Measurements from ENCODE around the gene KHDRBS1. TPM values are rescaled to one million over a fixed set of nuclear protein-coding genes. Genes with fewer than 3 reads are reported as not detected.

The KHDRBS1 gene
- total RNA-seq: 10 to 100 TPM; 60.8 to 94.3 (median 84.7) TPM

- TF ChIP-seq POLR2A (IDR thresholded peaks at IDR 0.05) (peak in 1 of 2 donors; percentile 32), CTCF (IDR thresholded peaks at IDR 0.05) (no peak)
- peak; percentile 98 to 100 for DNase-seq (ENCODE audit: low spot score in 2 of 2)
- H3K4me3 ChIP-seq (ENCODE audit: low read depth, poor library complexity, severe bottlenecking): peak within 1 kb of the TSS; percentile 96
- intact Hi-C loops (cut with DNase I; ENCODE audit: low total_unique reads): no loop called here
- WGBS, 2 donors: 1% methylated on average over 33 to 52 of the region's 101 CpGs
Measured at GRCh38 chr1:32013386-32014198, at the start of gene KHDRBS1. KHDRBS1 (plus strand) TSS chr1:32013868; CDS start chr1:32013996, 128 bp downstream.

GRCh38 chr1:31970873-31971272 is 42.8 kb upstream of the KHDRBS1 start:
- intact Hi-C loops (cut with DNase I; ENCODE audit: low total_unique reads): no loop called here
- no peak for DNase-seq (ENCODE audit: low spot score in 2 of 2)
- TF ChIP-seq CTCF (IDR thresholded peaks at IDR 0.05): no peak
- no peak for TF ChIP-seq POLR2A (IDR thresholded peaks at IDR 0.05)
- 86 to 89% methylated on average over 3 of the region's 3 CpGs for WGBS, 2 donors
- H3K4me3 ChIP-seq (ENCODE audit: low read depth, poor library complexity, severe bottlenecking): no peak overlapping the region

GRCh38 chr1:31976401-31976800 is 37.3 kb upstream of the KHDRBS1 start:
- no peak overlapping the region for H3K4me3 ChIP-seq (ENCODE audit: low read depth, poor library complexity, severe bottlenecking)
- intact Hi-C loops (cut with DNase I; ENCODE audit: low total_unique reads): no loop called here
- TF ChIP-seq POLR2A (IDR thresholded peaks at IDR 0.05) (no peak), CTCF (IDR thresholded peaks at IDR 0.05) (no peak)
- DNase-seq (ENCODE audit: low spot score in 2 of 2): no peak
- 76 to 83% methylated on average over 1 of the region's 1 CpG for WGBS, 2 donors

GRCh38 chr1:31977385-31978131 is 36.1 kb upstream of the KHDRBS1 start:
- no peak for DNase-seq (ENCODE audit: low spot score in 2 of 2)
- WGBS, 2 donors: 26 to 27% methylated on average over 6 of the region's 6 CpGs
- H3K4me3 ChIP-seq (ENCODE audit: low read depth, poor library complexity, severe bottlenecking): no peak overlapping the region
- intact Hi-C loops (cut with DNase I; ENCODE audit: low total_unique reads): no loop called here
- TF ChIP-seq POLR2A (IDR thresholded peaks at IDR 0.05): no peak
- no peak for TF ChIP-seq CTCF (IDR thresholded peaks at IDR 0.05)

GRCh38 chr1:31978843-31979400 is 34.7 kb upstream of the KHDRBS1 start:
- intact Hi-C loops (cut with DNase I; ENCODE audit: low total_unique reads): no loop called here
- no peak overlapping the region for H3K4me3 ChIP-seq (ENCODE audit: low read depth, poor library complexity, severe bottlenecking)
- WGBS, 2 donors: 50 to 55% methylated on average over 4 of the region's 4 CpGs
- no peak for DNase-seq (ENCODE audit: low spot score in 2 of 2)
- TF ChIP-seq POLR2A (IDR thresholded peaks at IDR 0.05): no peak
- no peak for TF ChIP-seq CTCF (IDR thresholded peaks at IDR 0.05)

Measured in lower leg skin (tissue), 4 donors.